NCI-H1105 treated with DMSO at 0.1 percent for 48 hours (cell line): ENCODE results near the gene PNPLA5.
"Not testable (repeated sequence)": the region's sequence is repeated elsewhere in the genome, so short reads cannot be mapped to it uniquely, and the experiment has no call there.

Source experiments
- DNase-seq: peaks from one replicate; lab custom pipeline; 2025; lab: John Stamatoyannopoulos, UW

Gene PNPLA5

GRCh38 chr22:43891360-43892182 is at the start of gene PNPLA5:
PNPLA5 (minus strand) TSS chr22:43892013; CDS start chr22:43891880, 133 bp downstream.
- no peak for DNase-seq

DNA sequence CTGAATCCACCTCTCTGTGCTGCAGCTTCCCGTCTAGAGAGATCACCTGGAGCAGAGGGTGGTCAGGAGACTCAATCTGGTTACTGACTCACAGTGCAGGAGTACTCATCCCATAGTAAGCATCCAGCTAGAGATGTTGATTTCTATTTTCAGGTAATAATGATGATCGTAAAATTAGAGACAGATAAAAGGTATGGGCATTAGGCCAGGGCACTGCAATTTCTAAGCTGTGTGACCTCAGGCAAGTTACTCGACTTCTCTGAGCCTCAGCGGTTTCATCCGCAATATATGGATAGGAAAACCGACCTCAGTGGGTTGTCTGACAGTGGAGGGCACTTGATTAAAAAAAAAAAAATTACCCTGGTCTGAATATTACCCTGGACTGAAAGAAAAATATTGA is 49.6 kb upstream of the PNPLA5 start:
- DNase-seq = no peak

DNA sequence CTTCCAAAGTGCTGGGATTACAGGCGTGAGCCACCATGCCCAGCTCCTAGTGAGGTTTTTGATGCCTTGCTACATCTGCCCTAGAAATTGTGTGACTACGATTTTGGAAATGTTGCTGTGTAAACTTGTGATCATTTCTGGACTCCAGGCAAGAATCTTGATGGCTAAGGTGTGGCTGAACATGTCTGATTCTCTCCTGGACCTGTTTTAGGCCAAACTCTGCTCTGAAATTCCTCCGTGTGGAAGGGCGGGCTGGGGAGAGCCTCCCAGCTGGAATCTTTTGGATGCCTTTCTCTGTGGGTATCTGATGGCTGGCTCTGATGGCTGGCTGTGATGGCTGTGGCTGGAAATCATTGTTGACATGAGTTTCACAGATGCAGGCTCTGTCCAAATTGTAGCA is 40.0 kb upstream of the PNPLA5 start:
- no peak for DNase-seq

- DNase-seq = no peak
Measured at GRCh38 chr22:43928908-43929307, 37.1 kb upstream of the PNPLA5 start.

DNA sequence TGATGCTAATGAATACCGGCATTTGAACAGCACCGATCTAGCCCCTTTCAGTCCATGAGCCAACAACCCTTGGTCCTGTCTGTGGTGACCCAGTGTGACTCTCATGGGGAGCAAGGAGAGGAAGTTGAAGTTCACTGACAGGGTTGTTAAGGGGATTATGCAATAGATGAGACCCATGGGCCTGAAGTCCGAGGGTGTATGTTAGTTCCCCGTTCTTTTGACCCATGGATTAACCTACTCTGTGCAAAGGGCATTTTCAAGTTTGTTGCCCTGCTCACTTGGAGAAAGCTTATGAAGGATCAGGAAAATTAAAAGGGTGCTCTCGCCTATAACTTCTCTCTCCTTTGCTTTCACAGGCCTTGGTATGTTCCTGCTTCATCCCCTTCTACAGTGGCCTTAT is 36.7 kb upstream of the PNPLA5 start:
- DNase-seq = no peak

GRCh38 chr22:43926349-43926710 is 34.5 kb upstream of the PNPLA5 start:
- no peak for DNase-seq

DNA sequence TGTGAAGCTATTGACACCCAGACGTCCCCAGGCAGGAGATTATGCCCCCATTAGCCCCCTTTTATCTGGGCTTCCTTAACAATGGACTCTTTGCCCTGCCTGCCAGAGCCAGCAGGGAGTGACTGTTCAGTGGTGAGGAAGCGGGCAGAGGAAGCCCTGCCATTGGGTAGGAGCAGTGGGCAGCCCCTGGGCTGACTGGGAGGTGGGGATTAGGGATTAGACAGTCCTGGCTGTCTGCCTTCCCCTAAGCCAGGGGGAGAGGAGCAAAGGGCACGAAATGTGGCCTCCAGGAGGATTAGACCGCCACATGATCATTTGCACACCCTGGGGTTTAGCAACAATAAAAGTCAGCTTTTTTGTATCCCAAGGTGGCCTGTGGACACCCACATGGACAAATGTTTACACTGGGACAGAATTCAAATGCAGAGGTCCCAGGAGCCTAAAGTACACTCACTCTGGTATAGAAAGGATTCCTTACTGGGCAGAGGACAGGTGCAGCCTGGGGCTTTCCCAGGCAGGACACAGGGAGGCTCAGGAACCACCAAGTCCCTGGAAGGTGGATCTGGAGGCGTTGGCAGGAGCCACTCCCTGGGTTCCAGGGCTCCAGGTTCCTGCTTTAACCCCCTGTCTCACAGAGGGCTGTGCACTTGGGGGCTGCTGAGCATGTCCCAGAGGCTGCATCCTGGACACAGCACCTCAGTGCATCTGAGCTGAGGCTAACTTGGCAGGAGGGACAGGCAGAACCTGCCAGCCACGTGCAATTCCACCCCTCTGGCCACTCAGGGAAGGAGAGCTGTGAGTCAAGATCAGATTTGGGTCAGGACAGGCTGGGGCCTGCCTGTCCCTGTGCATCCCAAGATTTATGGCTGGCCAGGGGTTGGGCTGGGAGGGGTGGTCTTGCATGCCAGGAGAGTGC is 33.9 kb upstream of the PNPLA5 start:
- no peak for DNase-seq

DNA sequence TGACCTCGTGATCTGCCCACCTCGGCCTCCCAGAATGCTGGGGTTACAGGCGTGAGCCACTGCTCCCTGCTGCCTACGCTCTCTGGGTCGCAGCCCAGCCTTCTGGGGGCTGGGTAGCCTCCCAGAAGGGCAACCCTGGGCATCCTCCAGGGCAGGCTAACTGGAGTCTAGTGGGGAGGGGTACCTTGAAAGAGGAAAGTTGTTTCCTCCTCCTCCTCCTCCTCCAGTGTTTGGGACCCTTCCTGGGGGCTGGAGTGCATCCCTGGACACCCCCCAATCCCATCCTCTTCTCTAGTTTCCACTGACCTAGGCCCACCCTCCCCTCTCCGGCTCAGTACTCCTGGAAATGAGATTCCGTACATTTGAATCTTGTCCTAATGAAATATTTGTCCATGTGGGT is 33.1 kb upstream of the PNPLA5 start:
- no peak for DNase-seq

DNA sequence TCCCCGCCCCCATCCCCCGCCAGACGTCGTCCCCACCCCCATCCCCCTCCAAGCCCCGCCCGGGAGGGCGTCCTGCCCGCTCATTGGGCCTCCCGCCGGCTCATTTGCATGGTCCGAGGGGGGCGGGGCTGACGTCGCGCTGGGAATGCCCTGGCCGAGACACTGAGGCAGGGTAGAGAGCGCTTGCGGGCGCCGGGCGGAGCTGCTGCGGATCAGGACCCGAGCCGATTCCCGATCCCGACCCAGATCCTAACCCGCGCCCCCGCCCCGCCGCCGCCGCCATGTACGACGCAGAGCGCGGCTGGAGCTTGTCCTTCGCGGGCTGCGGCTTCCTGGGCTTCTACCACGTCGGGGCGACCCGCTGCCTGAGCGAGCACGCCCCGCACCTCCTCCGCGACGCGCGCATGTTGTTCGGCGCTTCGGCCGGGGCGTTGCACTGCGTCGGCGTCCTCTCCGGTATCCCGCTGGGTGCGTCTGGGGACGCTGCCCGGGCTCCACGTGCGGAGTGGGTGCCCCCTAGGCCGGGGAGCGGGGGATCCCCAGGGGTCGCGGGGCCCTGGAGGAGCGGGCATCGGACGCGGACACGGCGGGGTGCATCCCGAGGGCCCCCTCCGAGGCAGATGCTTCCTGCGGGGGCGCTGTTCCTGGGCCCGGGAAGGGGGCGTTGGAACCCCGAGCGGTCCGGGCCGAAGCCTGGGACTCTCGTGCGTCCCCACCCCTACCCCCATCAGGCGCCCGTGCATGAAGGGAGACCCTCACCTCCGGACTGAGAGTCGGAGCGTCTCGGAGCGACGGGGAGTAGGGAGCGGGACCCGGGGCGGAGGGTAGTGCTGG is 32.0 kb upstream of the PNPLA5 start, which contains the start of gene PNPLA3:
TSS of gene PNPLA3 (plus strand) at position 175 of the 834 bp plus-strand sequence. CDS start at position 282, 107 bp downstream.
- DNase-seq = peak; percentile 70

DNA sequence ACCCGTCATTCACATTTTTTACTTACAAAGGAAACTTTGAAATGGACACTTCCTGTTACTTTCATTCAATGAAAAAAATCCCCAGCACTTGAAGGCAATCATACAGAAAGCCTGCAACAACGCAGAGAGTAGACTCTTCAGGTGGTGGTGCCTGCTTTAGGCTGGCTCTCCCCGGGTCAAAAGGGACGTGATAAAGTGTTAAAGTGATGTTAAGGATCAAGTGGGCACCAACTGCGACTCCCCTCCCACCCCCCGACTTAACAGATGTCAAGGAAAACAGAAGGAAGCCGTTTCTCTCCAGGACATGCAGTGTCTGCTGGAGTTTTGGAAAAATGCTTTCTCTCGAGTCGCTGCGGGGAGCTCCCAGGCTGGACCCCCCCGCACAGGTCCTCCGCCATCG is 31.4 kb upstream of the PNPLA5 start:
- no peak for DNase-seq

DNA sequence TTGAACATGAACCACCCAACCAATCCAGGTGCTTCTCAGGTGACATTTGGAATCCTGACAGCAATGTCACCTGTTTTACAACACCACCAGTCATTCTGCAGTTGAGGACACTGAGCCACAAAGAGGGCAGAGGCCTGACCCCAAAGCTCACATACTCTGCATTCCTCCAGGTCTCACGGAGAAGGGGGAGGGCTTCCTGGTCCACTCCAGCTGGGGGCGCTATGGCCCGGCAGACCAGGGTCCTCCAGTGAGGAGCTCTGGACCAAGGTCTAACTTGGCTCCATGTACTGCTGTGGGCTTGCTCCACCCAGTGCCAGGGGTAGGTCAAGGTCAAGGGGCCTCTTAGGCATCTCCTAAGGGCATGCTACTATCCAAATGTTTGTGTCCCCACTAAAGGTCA is 30.3 kb upstream of the PNPLA5 start:
- DNase-seq = no peak

GRCh38 chr22:43921370-43921769 is 29.6 kb upstream of the PNPLA5 start:
- no peak for DNase-seq

GRCh38 chr22:43919106-43919973 is 27.5 kb upstream of the PNPLA5 start:
- DNase-seq = no peak

DNA sequence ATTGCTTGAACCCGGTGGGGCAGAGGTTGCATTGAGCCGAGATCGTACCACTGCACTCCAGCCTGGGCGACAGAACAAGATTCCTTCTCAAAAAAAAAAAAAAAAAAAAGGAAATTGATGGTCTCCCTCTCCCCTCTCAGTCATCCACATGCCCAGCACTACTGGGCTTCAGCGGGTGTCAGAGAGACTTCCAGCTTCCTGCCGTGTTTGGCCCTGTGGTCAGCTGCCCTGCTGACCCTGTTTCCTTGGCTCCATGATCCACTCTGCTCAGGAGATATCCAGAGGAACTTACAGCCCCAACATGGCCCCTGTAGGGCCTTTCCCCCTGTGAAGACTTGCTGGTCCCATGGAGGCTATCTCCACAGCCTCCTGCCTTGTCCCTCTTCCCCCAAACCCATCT is 25.7 kb upstream of the PNPLA5 start:
- DNase-seq = no peak

GRCh38 chr22:43911351-43911750 is 19.5 kb upstream of the PNPLA5 start:
- DNase-seq = no peak

DNA sequence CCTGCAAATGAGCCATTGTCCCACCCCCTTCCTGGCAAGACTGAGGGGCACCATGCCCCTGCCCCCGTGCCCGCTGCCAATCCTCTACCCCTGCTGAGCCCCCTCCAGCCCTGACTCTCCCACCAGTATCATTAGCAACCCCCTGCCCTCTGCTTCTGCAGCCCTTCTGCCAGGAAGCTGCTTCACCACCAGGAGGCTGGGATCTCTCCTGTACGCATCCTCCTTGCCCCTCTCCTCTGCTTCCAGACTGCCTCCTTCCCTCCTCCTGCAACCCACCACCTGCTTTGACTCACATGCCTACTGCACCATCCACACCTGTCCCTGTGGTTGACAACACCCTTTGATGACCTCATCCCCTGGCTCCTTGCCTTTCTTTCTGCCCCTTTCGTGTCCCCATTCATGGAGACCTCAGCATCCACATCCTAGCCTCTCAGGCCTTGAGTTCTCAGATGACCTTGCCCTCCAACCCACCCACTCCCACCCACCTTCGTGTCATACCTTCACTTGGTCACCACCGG is 18.4 kb upstream of the PNPLA5 start:
- DNase-seq = no peak

- DNase-seq = no peak
Measured at GRCh38 chr22:43909708-43910107, 17.9 kb upstream of the PNPLA5 start.

- no peak for DNase-seq
Measured at GRCh38 chr22:43905681-43906080, 13.9 kb upstream of the PNPLA5 start.

GRCh38 chr22:43904412-43904811 is 12.6 kb upstream of the PNPLA5 start:
- DNase-seq = not testable (repeated sequence)

DNA sequence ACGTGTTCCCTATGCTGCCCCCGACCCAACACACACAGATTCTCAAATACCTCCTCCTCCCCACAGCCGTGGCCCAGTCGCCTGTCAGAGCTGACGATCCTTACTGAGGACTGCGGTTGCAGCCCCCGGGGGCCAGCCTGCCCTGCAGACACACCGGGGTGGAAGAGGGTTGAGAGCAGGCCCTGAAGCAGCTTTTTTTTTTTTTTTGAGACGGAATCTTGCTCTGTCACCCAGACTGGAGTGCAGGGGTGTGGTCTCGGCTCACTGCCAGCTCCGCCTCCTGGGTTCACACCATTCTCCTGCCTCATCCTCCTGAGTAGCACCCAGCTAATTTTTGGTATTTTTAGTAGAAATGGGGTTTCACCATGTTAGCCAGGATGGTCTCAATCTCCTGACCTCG is 11.2 kb upstream of the PNPLA5 start:
- DNase-seq = not testable (repeated sequence)
